ENCODE measurements around the gene TNK2.

The TNK2 gene

GRCh38 chr3:195878424-195879274, 29.7 kb downstream of the TNK2 start:
- no peak for TF ChIP-seq CTCF (IDR thresholded peaks at IDR 0.05; ENCODE audit: low read depth, low read length)
- no peak overlapping the region for H3K4me3 ChIP-seq (ENCODE audit: low read depth, low read length)

- H3K4me3 ChIP-seq (ENCODE audit: low read depth, low read length) = no peak overlapping the region
- TF ChIP-seq CTCF (IDR thresholded peaks at IDR 0.05; ENCODE audit: low read depth, low read length) = no peak
Observed at GRCh38 chr3:195877767-195878423, 30.5 kb downstream of the TNK2 start.

- TF ChIP-seq CTCF (IDR thresholded peaks at IDR 0.05; ENCODE audit: low read depth, low read length) = no peak
Observed at GRCh38 chr3:195877136-195877715, 31.1 kb downstream of the TNK2 start.

GRCh38 chr3:195876297-195877064, 31.9 kb downstream of the TNK2 start:
- H3K4me3 ChIP-seq (ENCODE audit: low read depth, low read length) = no peak overlapping the region
- TF ChIP-seq CTCF (IDR thresholded peaks at IDR 0.05; ENCODE audit: low read depth, low read length) = no peak

More at GRCh38 chr3:195877136-195877715, 31.1 kb downstream of the TNK2 start:
- no peak overlapping the region for H3K4me3 ChIP-seq (ENCODE audit: low read depth, low read length)

- no peak overlapping the region for H3K4me3 ChIP-seq (ENCODE audit: low read depth, low read length)
- TF ChIP-seq CTCF (IDR thresholded peaks at IDR 0.05; ENCODE audit: low read depth, low read length) = no peak
Observed at GRCh38 chr3:195875482-195876236, 32.7 kb downstream of the TNK2 start.

- H3K4me3 ChIP-seq (ENCODE audit: low read depth, low read length) = no peak overlapping the region
- TF ChIP-seq CTCF (IDR thresholded peaks at IDR 0.05; ENCODE audit: low read depth, low read length) = no peak
Observed at GRCh38 chr3:195873971-195874370, 34.4 kb downstream of the TNK2 start.

Data from WI38 (cell line).